SK-N-SH treated with all-trans-retinoic acid at 6 μM for 48 hours (cell line): ENCODE data around the gene PXT1.

Source experiments
- ATAC-seq: fragments of 200-7000 bp; cut with Tn5 transposase; 3 replicates; pipeline ENCODE4 v1.9.1; 2020; ENCODE audit warnings: mild to moderate bottlenecking, moderate library complexity
- ARNTL ChIP-seq: fragments of 450-650 bp; formaldehyde crosslinking; IDR thresholded peaks from 2 replicates; pipeline ENCODE4 v1.5.0; 2020; ENCODE audit warnings: low read depth, mild to moderate bottlenecking, moderate library complexity, borderline replicate concordance
- BACH2 ChIP-seq: fragments of 250-450 bp; sonication (Bioruptor Pico); IDR thresholded peaks from 2 replicates; pipeline ENCODE4 v1.9.0; 2021; ENCODE audit warnings: mild to moderate bottlenecking, borderline replicate concordance
- CREB5 ChIP-seq: fragments of 250-450 bp; sonication (Bioruptor Pico); IDR thresholded peaks from 2 replicates; pipeline ENCODE4 v1.5.1; 2020; ENCODE audit warnings: low read depth, mild to moderate bottlenecking, moderate library complexity
- CSDC2 ChIP-seq: fragments of 250-450 bp; sonication (Bioruptor Pico); IDR thresholded peaks from 2 replicates; pipeline ENCODE4 v1.5.0; 2020; ENCODE audit warnings: mild to moderate bottlenecking, moderate library complexity
- CSRNP3 ChIP-seq: fragments of 250-450 bp; sonication (Bioruptor Pico); IDR thresholded peaks from 2 replicates; pipeline ENCODE4 v1.5.1; 2021; ENCODE audit warnings: mild to moderate bottlenecking, moderate library complexity
- ESRRG ChIP-seq: fragments of 250-450 bp; sonication (Bioruptor Pico); IDR thresholded peaks from 2 replicates; pipeline ENCODE4 v1.6.1; 2021; ENCODE audit warnings: mild to moderate bottlenecking
- GLIS3 ChIP-seq: fragments of 250-450 bp; sonication (Bioruptor Pico); IDR thresholded peaks from 2 replicates; pipeline ENCODE4 v1.5.0; 2020; ENCODE audit warnings: mild to moderate bottlenecking, moderate library complexity
- ISL1 ChIP-seq: fragments of 250-450 bp; sonication (Bioruptor Pico); IDR thresholded peaks from 2 replicates; pipeline ENCODE4 v2.1.2; 2022; ENCODE audit warnings: mild to moderate bottlenecking, moderate library complexity
- OSR1 ChIP-seq: fragments of 250-450 bp; sonication (Bioruptor Pico); IDR thresholded peaks from 2 replicates; pipeline ENCODE4 v1.8.0; 2022; ENCODE audit warnings: moderate library complexity, mild to moderate bottlenecking, inconsistent platforms
- PATZ1 ChIP-seq: fragments of 250-450 bp; sonication (Bioruptor Pico); IDR thresholded peaks from 2 replicates; pipeline ENCODE4 v1.8.0; 2020; ENCODE audit warnings: mild to moderate bottlenecking, moderate library complexity, borderline replicate concordance
- PPARA ChIP-seq: fragments of 250-450 bp; sonication (Bioruptor Pico); IDR thresholded peaks from 2 replicates; pipeline ENCODE4 v1.5.0; 2020; ENCODE audit warnings: mild to moderate bottlenecking, borderline replicate concordance
- RARB ChIP-seq: fragments of 250-450 bp; sonication (Bioruptor Pico); IDR thresholded peaks from 2 replicates; pipeline ENCODE4 v1.8.0; 2021; ENCODE audit warnings: mild to moderate bottlenecking, moderate library complexity
- TCF4 ChIP-seq: fragments of 250-450 bp; sonication (Bioruptor Pico); IDR thresholded peaks from 2 replicates; pipeline ENCODE4 v1.8.0; 2021; ENCODE audit warnings: mild to moderate bottlenecking, moderate library complexity, borderline replicate concordance
- TOX ChIP-seq: fragments of 250-450 bp; sonication (Bioruptor Pico); IDR thresholded peaks from 2 replicates; pipeline ENCODE4 v1.8.0; 2021; ENCODE audit warnings: mild to moderate bottlenecking, moderate library complexity, borderline replicate concordance
- TSHZ2 ChIP-seq: fragments of 250-450 bp; sonication (Bioruptor Pico); IDR thresholded peaks from 2 replicates; pipeline ENCODE4 v1.5.0; 2020; ENCODE audit warnings: mild to moderate bottlenecking, moderate library complexity
- ZC3H10 ChIP-seq: fragments of 250-450 bp; sonication (Bioruptor Pico); IDR thresholded peaks from 2 replicates; pipeline ENCODE4 v1.5.1; 2021; ENCODE audit warnings: mild to moderate bottlenecking, moderate library complexity
- ZFP3 ChIP-seq: fragments of 250-450 bp; sonication (Bioruptor Pico); IDR thresholded peaks from 2 replicates; pipeline ENCODE4 v1.5.0; 2020; ENCODE audit warnings: mild to moderate bottlenecking, moderate library complexity
- ZFP30 ChIP-seq: fragments of 450-650 bp; formaldehyde crosslinking; IDR thresholded peaks from 2 replicates; pipeline ENCODE4 v1.5.0; 2022; ENCODE audit warnings: mild to moderate bottlenecking, moderate library complexity
- ZNF565 ChIP-seq: fragments of 450-650 bp; formaldehyde crosslinking; conservative IDR thresholded peaks from 2 replicates; pipeline ENCODE4 v1.5.0; 2020; ENCODE audit warnings: low read depth, mild to moderate bottlenecking, moderate library complexity

Gene PXT1

GRCh38 chr6:36469148-36469661 is 26.6 kb upstream of the PXT1 start:
- TF ChIP-seq PATZ1 (no peak), ESRRG (CRISPR knock-in tag) (no peak), CSDC2 (CRISPR knock-in tag) (no peak), ZC3H10 (no peak), ZNF565 (CRISPR knock-in tag) (no peak), OSR1 (CRISPR knock-in tag) (no peak)
- TF ChIP-seq, all 23 proteins: peak for 0
- ATAC-seq = no peak

- TF ChIP-seq CSDC2 (CRISPR knock-in tag) (no peak), ARNTL (CRISPR knock-in tag) (no peak), RARB (CRISPR knock-in tag) (no peak), ZFP3 (CRISPR knock-in tag) (no peak), TSHZ2 (CRISPR knock-in tag) (no peak), TCF4 (CRISPR knock-in tag) (no peak), ZFP30 (CRISPR knock-in tag) (no peak), ZNF565 (CRISPR knock-in tag) (no peak)
- ATAC-seq = no peak
Measured at GRCh38 chr6:36467625-36468024, 25.0 kb upstream of the PXT1 start.

- TF ChIP-seq RARB (CRISPR knock-in tag) (no peak), PATZ1 (no peak), ISL1 (no peak), ZC3H10 (no peak), GLIS3 (no peak), CREB5 (CRISPR knock-in tag) (no peak), BACH2 (no peak)
- no peak for ATAC-seq
Measured at GRCh38 chr6:36464233-36464632, 21.6 kb upstream of the PXT1 start.

GRCh38 chr6:36463676-36464075 is 21.0 kb upstream of the PXT1 start:
- no peak for TF ChIP-seq PPARA
- TF ChIP-seq TCF4 (CRISPR knock-in tag) = no peak
- no peak for TF ChIP-seq ESRRG (CRISPR knock-in tag)
- TF ChIP-seq RARB (CRISPR knock-in tag) = no peak
- no peak for TF ChIP-seq TSHZ2 (CRISPR knock-in tag)
- TF ChIP-seq TOX = no peak
- TF ChIP-seq ZFP3 (CRISPR knock-in tag) = no peak
- TF ChIP-seq CSRNP3 (CRISPR knock-in tag) = no peak
- TF ChIP-seq ISL1 = no peak
- no peak for TF ChIP-seq BACH2
- TF ChIP-seq OSR1 (CRISPR knock-in tag) = no peak
- no peak for TF ChIP-seq ZC3H10
- TF ChIP-seq, all 23 proteins: peak for 0
- peak; percentile 94 for ATAC-seq
